Panc1 (cell line): Measurements from ENCODE around the gene FNDC11. TPM values are rescaled to one million over a fixed set of nuclear protein-coding genes. Genes with fewer than 3 reads are reported as not detected.
"Not testable (repeated sequence)": the region's sequence is repeated elsewhere in the genome, so short reads cannot be mapped to it uniquely, and the experiment has no call there.

Experiments used
- ATAC-seq: fragments of 200-7000 bp; cut with Tn5 transposase; 2 replicates; pipeline ENCODE4 v1.9.1; 2020; ENCODE audit warnings: mild to moderate bottlenecking, moderate library complexity
- BruUV-seq: library from RNA; stranded (reverse); fragments of 400-500 nt; replicated peaks from 2 replicates; lab custom pipeline; 2021; lab: Mats Ljungman, UMichigan
- CTCF ChIA-PET: fragments of 300-600 bp; sonication (Branson Sonifier 250); formaldehyde crosslinking; loops from one replicate; lab custom pipeline; 2022; ENCODE audit warnings: antibody characterized with exemption; lab: Charles Lee
- POLR2A ChIA-PET: fragments of 300-600 bp; sonication (Branson Sonifier 250); formaldehyde crosslinking; loops from one replicate; lab custom pipeline; 2022; ENCODE audit warnings: antibody characterized with exemption; lab: Charles Lee
- DNase-seq: peaks from one replicate; pipeline ENCODE4 v3.0.0-alpha.2; 2010; ENCODE audit warnings: low read depth, low spot score
- H3K27ac ChIP-seq: 2 replicates; pipeline ENCODE4 v1.5.1; 2011; ENCODE audit warnings: mild to moderate bottlenecking, low read length, inconsistent platforms
- H3K27me3 ChIP-seq: fragments of 200-500 bp; sonication (Bioruptor generic); 2 replicates; pipeline ENCODE4 v1.6.0; 2014; ENCODE audit warnings: low read length, inconsistent platforms; ENCODE audit not compliant: control insufficient read depth, insufficient read depth
- H3K36me3 ChIP-seq: fragments of 200-500 bp; sonication (Bioruptor generic); 2 replicates; pipeline ENCODE4 v1.5.1; 2014; ENCODE audit warnings: inconsistent platforms, mild to moderate bottlenecking, low read length, moderate library complexity; ENCODE audit not compliant: control insufficient read depth, insufficient read depth
- H3K4me1 ChIP-seq: 2 replicates; pipeline ENCODE4 v1.5.1; 2011; ENCODE audit warnings: inconsistent platforms, mild to moderate bottlenecking, low read length, moderate library complexity; ENCODE audit not compliant: control insufficient read depth, insufficient read depth
- H3K4me3 ChIP-seq, 2 experiments: 2 replicates each; pipeline ENCODE4 v1.5.1; 2011 to 2012; ENCODE audit warnings: low read depth in 2 of 2, low read length in 2 of 2, mild to moderate bottlenecking in 2 of 2, inconsistent platforms in 1 of 2, moderate library complexity in 1 of 2
- H3K9me3 ChIP-seq: fragments of 200-500 bp; sonication (Bioruptor generic); 2 replicates; pipeline ENCODE4 v1.5.1; 2014; ENCODE audit warnings: low read depth, mild to moderate bottlenecking, inconsistent platforms, low read length, moderate library complexity; ENCODE audit not compliant: control insufficient read depth, insufficient read depth
- CTCF ChIP-seq: fragments of 450-650 bp; IDR thresholded peaks from 2 replicates; pipeline ENCODE4 v1.5.1; 2017; ENCODE audit warnings: mild to moderate bottlenecking
- POLR2AphosphoS5 ChIP-seq: IDR thresholded peaks from 2 replicates; pipeline ENCODE4 v1.6.1; 2012; ENCODE audit warnings: mild to moderate bottlenecking, low read depth, low read length, moderate library complexity
- REST ChIP-seq, 2 experiments: IDR thresholded peaks; 2 replicates each; pipeline ENCODE4 v1.6.1; 2011 to 2012; ENCODE audit warnings: low read depth in 2 of 2, control low read depth in 1 of 2, low read length in 1 of 2, mild to moderate bottlenecking in 1 of 2, moderate library complexity in 1 of 2; ENCODE audit not compliant: insufficient read depth in 1 of 2
- SIN3A ChIP-seq: IDR thresholded peaks from 2 replicates; pipeline ENCODE4 v1.6.1; 2012; ENCODE audit warnings: low read depth, mild to moderate bottlenecking, low read length, moderate library complexity, borderline replicate concordance; ENCODE audit not compliant: insufficient read depth
- TCF7L2 ChIP-seq: IDR thresholded peaks from 2 replicates; pipeline ENCODE4 v1.6.1; 2011; ENCODE audit warnings: mild to moderate bottlenecking, low read depth, low read length, inconsistent platforms
- in situ Hi-C: cut with HindIII; loops from 2 replicates; pipeline ENCODE4 v1.10.0; 2016; ENCODE audit warnings: low sequenced_read_pairs, low pct_unique_long_range_greater_than_20kb
- intact Hi-C: fragments of 100-400 bp; cut with micrococcal nuclease; formaldehyde crosslinking; loops from one replicate; pipeline ENCODE4 v1.10.0; 2022; ENCODE audit not compliant: unreplicated experiment
- total RNA-seq: library from RNA; stranded (reverse); gene quantifications from one replicate; pipeline ENCODE4 v1.2.1, GENCODE V29; 2021; ENCODE audit not compliant: unreplicated experiment

Gene FNDC11
- total RNA-seq, 1 experiment from 2014 or later, result 1.3 TPM

GRCh38 chr20:63599396-63600050 is 45.6 kb downstream of the FNDC11 start:
- DNase-seq (no peak), ATAC-seq (no peak)
- in situ Hi-C loops (loop anchor here (10.0 kb wide), 1 partner anchor 65 kb away; the partner anchor contains the start of gene PTK6), intact Hi-C loops (no loop called here)
- ChIA-PET POLR2A (no interaction called here), CTCF (interaction anchor here (0.7 kb wide), 1 partner anchor 357 kb away, joined by 3 read pairs; no protein-coding TSS in a partner anchor)
- TF ChIP-seq CTCF (no peak), POLR2AphosphoS5 (no peak), REST (IDR thresholded peaks at IDR 0.05; ENCODE audit: insufficient read depth in 1 of 2, low read depth in 2 of 2, low read length in 1 of 2) (no peak), SIN3A (no peak), TCF7L2 (no peak)
- Histone ChIP-seq H3K27ac (no peak overlapping the region), H3K27me3 (no peaks in the 10 kb centered on the region), H3K4me1 (no peaks in the 10 kb centered on the region), H3K36me3 (no peaks in the 10 kb centered on the region), H3K4me3 (no peak overlapping the region), H3K9me3 (no peaks in the 10 kb centered on the region)
- no TSS peak for BruUV-seq

GRCh38 chr20:63601679-63602078 is 47.7 kb downstream of the FNDC11 start:
- H3K4me3 ChIP-seq, H3K27ac ChIP-seq, CTCF ChIA-PET, H3K27me3 ChIP-seq, H3K36me3 ChIP-seq, H3K4me1 ChIP-seq, POLR2A ChIA-PET, in situ Hi-C loops, BruUV-seq, H3K9me3 ChIP-seq, DNase-seq, intact Hi-C loops, ATAC-seq: not testable (repeated sequence)

GRCh38 chr20:63602321-63602720 is 48.4 kb downstream of the FNDC11 start:
- in situ Hi-C loops, result no loop called here
- no peaks in the 10 kb centered on the region for H3K27me3 ChIP-seq
- ChIA-PET POLR2A (no interaction called here), CTCF (no interaction called here)
- H3K4me1 ChIP-seq, result no peaks in the 10 kb centered on the region
- TF ChIP-seq SIN3A, result no peak
- no peak for TF ChIP-seq TCF7L2
- TF ChIP-seq CTCF, result no peak
- TF ChIP-seq POLR2AphosphoS5, result no peak
- H3K4me3 ChIP-seq, result no peak overlapping the region
- DNase-seq (no peak), ATAC-seq (no peak)
- H3K36me3 ChIP-seq, result no peaks in the 10 kb centered on the region
- intact Hi-C loops, result no loop called here
- no peaks in the 10 kb centered on the region for H3K9me3 ChIP-seq
- H3K27ac ChIP-seq, result no peak overlapping the region
- no TSS peak for BruUV-seq
